ENCODE data around the gene CASKIN1.

CASKIN1 gene

GRCh38 chr16:2190659-2191445, 5.6 kb downstream of the CASKIN1 start:
- DNase-seq: no peak

GRCh38 chr16:2190002-2190658, 6.3 kb downstream of the CASKIN1 start:
- DNase-seq: no peak

- no peak for DNase-seq
Observed at GRCh38 chr16:2189252-2189893, 7.0 kb downstream of the CASKIN1 start.

- no peak for DNase-seq
Observed at GRCh38 chr16:2188395-2188794, 8.0 kb downstream of the CASKIN1 start.

- DNase-seq: no peak
Observed at GRCh38 chr16:2187212-2187611, 9.2 kb downstream of the CASKIN1 start.

- no peak for DNase-seq
Observed at GRCh38 chr16:2186505-2186904, 9.9 kb downstream of the CASKIN1 start.

- no peak for DNase-seq
Observed at GRCh38 chr16:2186064-2186463, 10.3 kb downstream of the CASKIN1 start.

- DNase-seq: no peak
Observed at GRCh38 chr16:2184962-2185361, 11.4 kb downstream of the CASKIN1 start.

- no peak for DNase-seq
Observed at GRCh38 chr16:2184346-2184745, 12.1 kb downstream of the CASKIN1 start.

GRCh38 chr16:2183671-2184070, 12.7 kb downstream of the CASKIN1 start:
- DNase-seq: no peak

- DNase-seq: no peak
Observed at GRCh38 chr16:2181952-2182351, 14.5 kb downstream of the CASKIN1 start.

- DNase-seq: no peak
Observed at GRCh38 chr16:2180962-2181923, 15.2 kb downstream of the CASKIN1 start.

GRCh38 chr16:2180461-2180860, 15.9 kb downstream of the CASKIN1 start:
- DNase-seq: no peak

- no peak for DNase-seq
Observed at GRCh38 chr16:2179576-2179975, 16.8 kb downstream of the CASKIN1 start.

- no peak for DNase-seq
Observed at GRCh38 chr16:2179107-2179501, 17.3 kb downstream of the CASKIN1 start.

- DNase-seq: peak; percentile 59
Observed at GRCh38 chr16:2178321-2179106, 17.9 kb downstream of the CASKIN1 start.

GRCh38 chr16:2177561-2177960, 18.8 kb downstream of the CASKIN1 start:
- DNase-seq: no peak

GRCh38 chr16:2177101-2177500, 19.3 kb downstream of the CASKIN1 start:
- no peak for DNase-seq

- DNase-seq: no peak
Observed at GRCh38 chr16:2176047-2176446, 20.4 kb downstream of the CASKIN1 start.

- DNase-seq: no peak
Observed at GRCh38 chr16:2175454-2175853, 21.0 kb downstream of the CASKIN1 start.

GRCh38 chr16:2174396-2175131, 21.8 kb downstream of the CASKIN1 start:
- no peak for DNase-seq

Measured in fibroblast of skin of scalp (primary cell).